Heart left ventricle (tissue), 13 donors: ENCODE data around the gene PDE5A.

Experiments
- POLR2A ChIP-seq, 2 donors: fragments of 450-650 bp; IDR thresholded peaks; one replicate each; pipeline ENCODE4 v1.6.1; 2017; ENCODE audit warnings: antibody characterized with exemption in 2 of 2, mild to moderate bottlenecking in 2 of 2, moderate library complexity in 2 of 2
- TF ChIP-seq, protein P1 (sequence below), 12 donors: fragments of 200-600 bp; sonication (generic) in 4 of 12; IDR thresholded peaks; one replicate each; pipeline versions ENCODE4 v1.5.0 to v1.8.0; 2018 to 2022; ENCODE audit warnings: antibody characterized with exemption in 12 of 12, mild to moderate bottlenecking in 5 of 12
- donor health status: ischemic (EF 13 %, LVEDD 7.1; RV severe dilation, severe dysfunction).
- donor health status: DM: no; HTN: yes; CAD: no.
- donor health status: DM: no; HTN: no; CAD: no.
- donor health status: ischemic (EF 25% LVEDD 6.9; RV normal size, moderate dysfunction).
- donor health status: ischemic (EF 25% LVEDD 5.7; RV mildly dilated, moderate dysfunction).
- donor health status: ischemic (EF 35%, LVEDD 5.7; RV mildly dilated, moderate dysfunction).
- donor health status: nonischemic (EF 11% LVEDD 7.7; RV severe dilation, severe dysfunction).
- donor health status: DM: yes; HTN: yes; CAD: no.
- donor health status: PGD.
- donor health status: ischemic (EF 29% LVEDD 5.4; RV normal size, mild dysfunction).
- donor health status: nonischemic (EF 23%, LVEDD 6.1; RV moderate dilation, normal function).

DNA sequence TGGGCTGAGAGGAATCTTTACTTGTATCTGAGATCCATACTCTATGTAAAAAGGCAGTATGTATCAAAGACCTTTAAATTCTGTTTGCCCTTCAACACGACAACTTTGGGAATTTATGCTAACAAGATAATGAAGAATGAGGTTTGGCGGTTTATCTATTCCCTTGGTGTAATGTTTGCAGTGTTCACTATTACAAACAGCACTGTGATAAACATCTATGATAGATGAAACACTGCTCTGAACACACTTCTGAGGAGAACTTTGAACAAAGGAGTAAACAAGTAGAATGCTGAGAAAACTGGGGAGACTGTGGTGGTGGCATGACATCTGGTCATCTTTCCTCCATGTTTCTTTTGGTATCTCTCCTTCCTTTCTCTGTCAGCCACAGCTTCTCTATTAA is 126.9 kb downstream of the PDE5A start:
- TF ChIP-seq, protein P1, sequence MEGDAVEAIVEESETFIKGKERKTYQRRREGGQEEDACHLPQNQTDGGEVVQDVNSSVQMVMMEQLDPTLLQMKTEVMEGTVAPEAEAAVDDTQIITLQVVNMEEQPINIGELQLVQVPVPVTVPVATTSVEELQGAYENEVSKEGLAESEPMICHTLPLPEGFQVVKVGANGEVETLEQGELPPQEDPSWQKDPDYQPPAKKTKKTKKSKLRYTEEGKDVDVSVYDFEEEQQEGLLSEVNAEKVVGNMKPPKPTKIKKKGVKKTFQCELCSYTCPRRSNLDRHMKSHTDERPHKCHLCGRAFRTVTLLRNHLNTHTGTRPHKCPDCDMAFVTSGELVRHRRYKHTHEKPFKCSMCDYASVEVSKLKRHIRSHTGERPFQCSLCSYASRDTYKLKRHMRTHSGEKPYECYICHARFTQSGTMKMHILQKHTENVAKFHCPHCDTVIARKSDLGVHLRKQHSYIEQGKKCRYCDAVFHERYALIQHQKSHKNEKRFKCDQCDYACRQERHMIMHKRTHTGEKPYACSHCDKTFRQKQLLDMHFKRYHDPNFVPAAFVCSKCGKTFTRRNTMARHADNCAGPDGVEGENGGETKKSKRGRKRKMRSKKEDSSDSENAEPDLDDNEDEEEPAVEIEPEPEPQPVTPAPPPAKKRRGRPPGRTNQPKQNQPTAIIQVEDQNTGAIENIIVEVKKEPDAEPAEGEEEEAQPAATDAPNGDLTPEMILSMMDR (IDR thresholded peaks at IDR 0.05) = no peak
- TF ChIP-seq POLR2A (IDR thresholded peaks at IDR 0.05) = no peak
